Prostate gland (tissue), 2 donors: ENCODE results near the gene JUNB.

ENCODE experiments used
- CTCF ChIP-seq, 4 experiments: fragments of 200-600 bp in 2 of 4; fragments of 450-650 bp in 2 of 4; sonication (generic) in 2 of 4; IDR thresholded peaks; 1 replicate in 3 of 4; 2 replicates in 1 of 4; pipeline ENCODE4 v1.5.1; 2016 to 2019; ENCODE audit warnings: antibody characterized with exemption in 4 of 4, mild to moderate bottlenecking in 2 of 4, moderate library complexity in 2 of 4
- POLR2A ChIP-seq: fragments of 450-650 bp; IDR thresholded peaks from one replicate; pipeline ENCODE4 v1.6.1; 2016; ENCODE audit warnings: antibody characterized with exemption, mild to moderate bottlenecking
- POLR2AphosphoS5 ChIP-seq: sonication (generic); formaldehyde crosslinking; IDR thresholded peaks from one replicate; pipeline ENCODE4 v1.6.1; 2017; ENCODE audit warnings: antibody characterized with exemption

GRCh38 chr19:12785431-12786031, 5.8 kb upstream of the JUNB start:
- TF ChIP-seq POLR2AphosphoS5, result no peak
- no peak for TF ChIP-seq CTCF (IDR thresholded peaks at IDR 0.05)
- TF ChIP-seq POLR2A, result no peak
